WTC11 (cell line): Measurements from ENCODE around the gene PMM1.
"Not testable (repeated sequence)": the region's sequence is repeated elsewhere in the genome, so short reads cannot be mapped to it uniquely, and the experiment has no call there.

Experiments
- JUN ChIP-seq: sonication (generic); formaldehyde crosslinking; IDR thresholded peaks from 2 replicates; pipeline ENCODE4 v1.8.0; 2023; ENCODE audit warnings: mild to moderate bottlenecking, missing genetic modification reagents
- KAT7 ChIP-seq: sonication (generic); formaldehyde crosslinking; IDR thresholded peaks from 2 replicates; pipeline ENCODE4 v1.8.1; 2023; ENCODE audit warnings: missing genetic modification reagents, mild to moderate bottlenecking, borderline replicate concordance
- ZNF138 ChIP-seq: sonication (generic); formaldehyde crosslinking; conservative IDR thresholded peaks from 2 replicates; pipeline ENCODE4 v1.8.1; 2022; ENCODE audit warnings: mild to moderate bottlenecking, moderate library complexity, missing genetic modification reagents
- TF ChIP-seq, protein P1 (sequence below): fragments of 200-600 bp; IDR thresholded peaks from 2 replicates; pipeline ENCODE4 v1.8.0; 2022; ENCODE audit warnings: antibody characterized with exemption
- TF ChIP-seq, protein P2 (sequence below): sonication (generic); formaldehyde crosslinking; IDR thresholded peaks from 2 replicates; pipeline ENCODE4 v1.8.1; 2023; ENCODE audit warnings: mild to moderate bottlenecking, missing genetic modification reagents
- TF ChIP-seq, protein P3 (sequence below): sonication (generic); formaldehyde crosslinking; IDR thresholded peaks from 2 replicates; pipeline ENCODE4 v1.8.0; 2022; ENCODE audit warnings: mild to moderate bottlenecking, missing genetic modification reagents
- TF ChIP-seq, protein P4 (sequence below): fragments of 250-450 bp; sonication (Bioruptor Pico); IDR thresholded peaks from 2 replicates; pipeline ENCODE4 v1.9.0; 2021; ENCODE audit warnings: mild to moderate bottlenecking
- TF ChIP-seq, protein P5 (sequence below): sonication (generic); formaldehyde crosslinking; conservative IDR thresholded peaks from 2 replicates; pipeline ENCODE4 v1.8.1; 2022; ENCODE audit warnings: mild to moderate bottlenecking, missing genetic modification reagents
- TF ChIP-seq, protein P6 (sequence below): sonication (generic); formaldehyde crosslinking; IDR thresholded peaks from 2 replicates; pipeline ENCODE4 v1.8.0; 2022; ENCODE audit warnings: mild to moderate bottlenecking, missing genetic modification reagents

DNA sequence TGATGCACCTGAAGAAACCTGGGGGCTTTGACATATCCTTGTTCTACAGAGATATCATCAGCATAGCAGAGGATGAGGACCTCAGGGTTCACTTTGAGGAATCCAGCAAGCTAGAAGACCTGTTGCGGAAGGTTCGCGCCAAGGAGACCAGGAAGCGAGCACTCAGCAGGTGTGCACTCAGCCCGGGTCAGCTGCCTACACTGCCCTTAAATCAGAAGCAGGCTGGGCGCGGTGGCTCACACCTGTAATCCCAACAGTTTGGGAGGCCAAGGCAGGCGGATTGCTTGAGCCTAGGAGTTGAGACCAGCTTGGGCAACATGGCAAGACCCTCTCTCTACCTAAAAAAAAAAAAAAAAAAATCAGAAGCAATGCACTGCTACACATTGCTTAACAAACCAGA lies 48.0 kb upstream of the PMM1 start:
- TF ChIP-seq, protein P1, sequence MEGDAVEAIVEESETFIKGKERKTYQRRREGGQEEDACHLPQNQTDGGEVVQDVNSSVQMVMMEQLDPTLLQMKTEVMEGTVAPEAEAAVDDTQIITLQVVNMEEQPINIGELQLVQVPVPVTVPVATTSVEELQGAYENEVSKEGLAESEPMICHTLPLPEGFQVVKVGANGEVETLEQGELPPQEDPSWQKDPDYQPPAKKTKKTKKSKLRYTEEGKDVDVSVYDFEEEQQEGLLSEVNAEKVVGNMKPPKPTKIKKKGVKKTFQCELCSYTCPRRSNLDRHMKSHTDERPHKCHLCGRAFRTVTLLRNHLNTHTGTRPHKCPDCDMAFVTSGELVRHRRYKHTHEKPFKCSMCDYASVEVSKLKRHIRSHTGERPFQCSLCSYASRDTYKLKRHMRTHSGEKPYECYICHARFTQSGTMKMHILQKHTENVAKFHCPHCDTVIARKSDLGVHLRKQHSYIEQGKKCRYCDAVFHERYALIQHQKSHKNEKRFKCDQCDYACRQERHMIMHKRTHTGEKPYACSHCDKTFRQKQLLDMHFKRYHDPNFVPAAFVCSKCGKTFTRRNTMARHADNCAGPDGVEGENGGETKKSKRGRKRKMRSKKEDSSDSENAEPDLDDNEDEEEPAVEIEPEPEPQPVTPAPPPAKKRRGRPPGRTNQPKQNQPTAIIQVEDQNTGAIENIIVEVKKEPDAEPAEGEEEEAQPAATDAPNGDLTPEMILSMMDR = not testable (repeated sequence)
- TF ChIP-seq ZNF138, JUN, KAT7 (CRISPR knock-in tag): not testable (repeated sequence)
- TF ChIP-seq, protein P2, sequence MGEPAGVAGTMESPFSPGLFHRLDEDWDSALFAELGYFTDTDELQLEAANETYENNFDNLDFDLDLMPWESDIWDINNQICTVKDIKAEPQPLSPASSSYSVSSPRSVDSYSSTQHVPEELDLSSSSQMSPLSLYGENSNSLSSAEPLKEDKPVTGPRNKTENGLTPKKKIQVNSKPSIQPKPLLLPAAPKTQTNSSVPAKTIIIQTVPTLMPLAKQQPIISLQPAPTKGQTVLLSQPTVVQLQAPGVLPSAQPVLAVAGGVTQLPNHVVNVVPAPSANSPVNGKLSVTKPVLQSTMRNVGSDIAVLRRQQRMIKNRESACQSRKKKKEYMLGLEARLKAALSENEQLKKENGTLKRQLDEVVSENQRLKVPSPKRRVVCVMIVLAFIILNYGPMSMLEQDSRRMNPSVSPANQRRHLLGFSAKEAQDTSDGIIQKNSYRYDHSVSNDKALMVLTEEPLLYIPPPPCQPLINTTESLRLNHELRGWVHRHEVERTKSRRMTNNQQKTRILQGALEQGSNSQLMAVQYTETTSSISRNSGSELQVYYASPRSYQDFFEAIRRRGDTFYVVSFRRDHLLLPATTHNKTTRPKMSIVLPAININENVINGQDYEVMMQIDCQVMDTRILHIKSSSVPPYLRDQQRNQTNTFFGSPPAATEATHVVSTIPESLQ (CRISPR knock-in tag) = not testable (repeated sequence)
- TF ChIP-seq, protein P3, sequence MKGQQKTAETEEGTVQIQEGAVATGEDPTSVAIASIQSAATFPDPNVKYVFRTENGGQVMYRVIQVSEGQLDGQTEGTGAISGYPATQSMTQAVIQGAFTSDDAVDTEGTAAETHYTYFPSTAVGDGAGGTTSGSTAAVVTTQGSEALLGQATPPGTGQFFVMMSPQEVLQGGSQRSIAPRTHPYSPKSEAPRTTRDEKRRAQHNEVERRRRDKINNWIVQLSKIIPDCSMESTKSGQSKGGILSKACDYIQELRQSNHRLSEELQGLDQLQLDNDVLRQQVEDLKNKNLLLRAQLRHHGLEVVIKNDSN (CRISPR knock-in tag) = not testable (repeated sequence)
- TF ChIP-seq, protein P4, sequence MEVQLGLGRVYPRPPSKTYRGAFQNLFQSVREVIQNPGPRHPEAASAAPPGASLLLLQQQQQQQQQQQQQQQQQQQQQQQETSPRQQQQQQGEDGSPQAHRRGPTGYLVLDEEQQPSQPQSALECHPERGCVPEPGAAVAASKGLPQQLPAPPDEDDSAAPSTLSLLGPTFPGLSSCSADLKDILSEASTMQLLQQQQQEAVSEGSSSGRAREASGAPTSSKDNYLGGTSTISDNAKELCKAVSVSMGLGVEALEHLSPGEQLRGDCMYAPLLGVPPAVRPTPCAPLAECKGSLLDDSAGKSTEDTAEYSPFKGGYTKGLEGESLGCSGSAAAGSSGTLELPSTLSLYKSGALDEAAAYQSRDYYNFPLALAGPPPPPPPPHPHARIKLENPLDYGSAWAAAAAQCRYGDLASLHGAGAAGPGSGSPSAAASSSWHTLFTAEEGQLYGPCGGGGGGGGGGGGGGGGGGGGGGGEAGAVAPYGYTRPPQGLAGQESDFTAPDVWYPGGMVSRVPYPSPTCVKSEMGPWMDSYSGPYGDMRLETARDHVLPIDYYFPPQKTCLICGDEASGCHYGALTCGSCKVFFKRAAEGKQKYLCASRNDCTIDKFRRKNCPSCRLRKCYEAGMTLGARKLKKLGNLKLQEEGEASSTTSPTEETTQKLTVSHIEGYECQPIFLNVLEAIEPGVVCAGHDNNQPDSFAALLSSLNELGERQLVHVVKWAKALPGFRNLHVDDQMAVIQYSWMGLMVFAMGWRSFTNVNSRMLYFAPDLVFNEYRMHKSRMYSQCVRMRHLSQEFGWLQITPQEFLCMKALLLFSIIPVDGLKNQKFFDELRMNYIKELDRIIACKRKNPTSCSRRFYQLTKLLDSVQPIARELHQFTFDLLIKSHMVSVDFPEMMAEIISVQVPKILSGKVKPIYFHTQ (CRISPR knock-in tag) = not testable (repeated sequence)
- TF ChIP-seq, protein P5, sequence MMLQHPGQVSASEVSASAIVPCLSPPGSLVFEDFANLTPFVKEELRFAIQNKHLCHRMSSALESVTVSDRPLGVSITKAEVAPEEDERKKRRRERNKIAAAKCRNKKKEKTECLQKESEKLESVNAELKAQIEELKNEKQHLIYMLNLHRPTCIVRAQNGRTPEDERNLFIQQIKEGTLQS (CRISPR knock-in tag) = not testable (repeated sequence)
- TF ChIP-seq, protein P6, sequence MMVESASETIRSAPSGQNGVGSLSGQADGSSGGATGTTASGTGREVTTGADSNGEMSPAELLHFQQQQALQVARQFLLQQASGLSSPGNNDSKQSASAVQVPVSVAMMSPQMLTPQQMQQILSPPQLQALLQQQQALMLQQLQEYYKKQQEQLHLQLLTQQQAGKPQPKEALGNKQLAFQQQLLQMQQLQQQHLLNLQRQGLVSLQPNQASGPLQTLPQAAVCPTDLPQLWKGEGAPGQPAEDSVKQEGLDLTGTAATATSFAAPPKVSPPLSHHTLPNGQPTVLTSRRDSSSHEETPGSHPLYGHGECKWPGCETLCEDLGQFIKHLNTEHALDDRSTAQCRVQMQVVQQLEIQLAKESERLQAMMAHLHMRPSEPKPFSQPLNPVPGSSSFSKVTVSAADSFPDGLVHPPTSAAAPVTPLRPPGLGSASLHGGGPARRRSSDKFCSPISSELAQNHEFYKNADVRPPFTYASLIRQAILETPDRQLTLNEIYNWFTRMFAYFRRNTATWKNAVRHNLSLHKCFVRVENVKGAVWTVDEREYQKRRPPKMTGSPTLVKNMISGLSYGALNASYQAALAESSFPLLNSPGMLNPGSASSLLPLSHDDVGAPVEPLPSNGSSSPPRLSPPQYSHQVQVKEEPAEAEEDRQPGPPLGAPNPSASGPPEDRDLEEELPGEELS (CRISPR knock-in tag) = not testable (repeated sequence)
